HG03521 (cell line): Measurements from ENCODE around the gene ZNF683.
"Not testable (repeated sequence)": the region's sequence is repeated elsewhere in the genome, so short reads cannot be mapped to it uniquely, and the experiment has no call there.

ENCODE experiments used
- ATAC-seq: cut with Tn5 transposase; IDR thresholded peaks from one replicate; pipeline ENCODE4 v1.9.1; 2021; ENCODE audit warnings: mild to moderate bottlenecking, moderate library complexity; ENCODE audit not compliant: unreplicated experiment

Gene ZNF683

DNA sequence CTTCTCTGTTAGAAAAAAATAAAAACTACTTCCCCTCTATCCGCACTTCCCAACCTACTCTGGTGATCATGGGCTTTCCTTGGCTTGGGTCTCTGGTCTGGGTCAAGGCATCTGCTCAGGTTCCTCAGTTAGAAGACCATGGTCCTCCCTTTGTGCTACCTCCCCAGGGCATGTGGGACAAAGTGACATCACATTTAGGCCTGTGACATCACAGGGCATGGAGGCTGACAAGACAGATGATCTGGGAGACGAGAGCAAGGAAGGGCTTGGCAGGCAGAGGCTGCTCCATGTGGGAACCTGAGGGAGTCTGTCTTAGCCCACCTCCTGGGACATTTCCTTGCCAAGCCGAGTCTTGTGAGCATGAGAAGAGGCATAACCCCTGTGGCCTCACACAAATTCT, at the start of gene ZNF683:
TSS of gene ZNF683 (minus strand) at position 140 of the 400 bp plus-strand sequence. CDS start 4,179 bp downstream, outside the sequence.
- ATAC-seq, result not testable (repeated sequence)

DNA sequence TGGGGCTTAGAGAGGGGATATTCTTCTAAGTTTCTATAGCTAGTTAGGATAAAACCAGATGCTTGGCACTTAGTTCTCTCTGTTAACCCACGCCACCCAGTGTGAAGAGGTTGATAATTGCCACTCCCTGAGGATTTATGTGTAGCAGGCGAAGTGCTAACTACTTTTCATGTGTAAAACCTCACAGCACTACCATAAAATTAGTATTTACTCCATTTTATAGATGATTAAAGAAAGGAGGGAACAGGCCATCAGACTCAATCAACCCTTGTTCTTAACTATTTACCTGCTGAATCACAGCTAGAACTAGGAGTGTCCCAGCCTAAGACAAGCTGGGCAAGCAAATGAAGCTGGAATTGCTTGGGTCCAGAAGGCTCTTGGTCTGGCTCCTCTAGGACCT, 46.9 kb upstream of the ZNF683 start:
- no peak for ATAC-seq

DNA sequence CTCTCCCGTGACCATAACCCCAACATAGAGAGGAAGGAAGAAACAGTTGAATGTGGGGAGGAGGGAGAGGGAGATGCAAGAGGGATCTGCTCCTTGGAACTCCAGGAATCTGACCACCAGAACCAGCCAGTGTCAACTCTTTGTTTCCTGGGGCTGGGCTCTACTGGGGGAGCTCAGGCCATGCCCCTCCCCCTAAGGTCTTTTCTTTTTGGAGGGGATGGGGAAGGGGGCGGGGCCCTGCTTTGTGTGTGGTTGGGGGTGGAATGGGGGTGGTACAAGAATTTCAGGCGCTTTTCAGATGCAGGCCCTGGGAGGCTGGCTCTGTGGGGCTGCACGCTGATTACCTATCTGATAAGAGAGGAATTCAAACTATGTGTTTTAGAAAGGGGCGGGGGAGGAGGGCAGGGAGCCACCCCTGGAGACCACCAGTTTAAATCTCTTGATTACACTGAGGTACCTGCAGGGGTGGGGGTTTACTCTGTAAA, 46.4 kb upstream of the ZNF683 start:
- no peak for ATAC-seq

DNA sequence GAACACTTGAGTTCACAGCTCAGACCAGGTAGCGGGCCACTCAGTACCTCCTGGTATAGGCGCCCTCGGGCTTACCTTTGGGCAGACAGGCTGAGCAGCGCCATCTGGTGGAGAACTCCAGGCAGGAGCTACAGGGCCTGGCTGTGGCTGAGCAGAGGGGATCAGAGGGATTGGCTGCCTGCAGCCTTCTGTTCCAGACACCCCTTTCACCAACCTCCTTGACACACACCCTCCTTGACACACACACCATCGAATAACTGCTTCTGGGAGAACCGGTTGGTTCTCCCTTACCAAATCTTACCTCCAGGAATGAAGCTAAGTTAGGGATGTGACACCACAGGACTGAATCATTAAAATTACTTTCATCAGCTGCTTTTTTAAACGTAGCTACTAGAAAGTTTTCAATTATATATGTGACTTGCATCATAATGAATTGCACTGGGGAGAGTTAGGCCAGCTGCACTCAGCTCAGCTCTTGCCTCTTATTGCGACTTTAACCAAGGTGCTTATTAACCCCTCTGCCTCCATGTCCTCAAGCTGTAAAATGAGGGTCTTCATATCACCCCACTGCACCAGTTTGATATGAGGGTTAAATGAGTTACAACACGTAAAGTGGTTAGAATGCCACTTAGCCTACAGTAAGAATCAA, 44.7 kb upstream of the ZNF683 start:
- no peak for ATAC-seq

DNA sequence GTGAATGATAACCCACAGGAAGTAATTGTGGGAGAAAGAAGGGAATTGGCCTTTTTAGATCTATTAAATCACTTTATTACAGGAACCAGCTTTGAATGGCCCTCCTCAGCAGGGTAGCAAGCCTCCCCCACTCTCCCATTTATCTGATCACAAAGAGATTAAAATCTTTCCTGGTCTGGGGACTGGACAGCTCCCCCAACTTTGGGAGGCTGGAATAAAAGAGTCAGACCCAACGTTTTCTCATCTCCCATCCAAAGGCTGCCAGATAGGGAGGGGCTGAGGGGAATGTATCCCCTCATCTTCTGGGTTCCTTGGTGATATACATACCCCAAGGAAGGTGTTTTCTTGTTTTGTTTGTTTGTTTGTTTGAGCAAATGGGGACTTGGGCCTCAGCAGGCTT, 40.5 kb upstream of the ZNF683 start:
- no peak for ATAC-seq

DNA sequence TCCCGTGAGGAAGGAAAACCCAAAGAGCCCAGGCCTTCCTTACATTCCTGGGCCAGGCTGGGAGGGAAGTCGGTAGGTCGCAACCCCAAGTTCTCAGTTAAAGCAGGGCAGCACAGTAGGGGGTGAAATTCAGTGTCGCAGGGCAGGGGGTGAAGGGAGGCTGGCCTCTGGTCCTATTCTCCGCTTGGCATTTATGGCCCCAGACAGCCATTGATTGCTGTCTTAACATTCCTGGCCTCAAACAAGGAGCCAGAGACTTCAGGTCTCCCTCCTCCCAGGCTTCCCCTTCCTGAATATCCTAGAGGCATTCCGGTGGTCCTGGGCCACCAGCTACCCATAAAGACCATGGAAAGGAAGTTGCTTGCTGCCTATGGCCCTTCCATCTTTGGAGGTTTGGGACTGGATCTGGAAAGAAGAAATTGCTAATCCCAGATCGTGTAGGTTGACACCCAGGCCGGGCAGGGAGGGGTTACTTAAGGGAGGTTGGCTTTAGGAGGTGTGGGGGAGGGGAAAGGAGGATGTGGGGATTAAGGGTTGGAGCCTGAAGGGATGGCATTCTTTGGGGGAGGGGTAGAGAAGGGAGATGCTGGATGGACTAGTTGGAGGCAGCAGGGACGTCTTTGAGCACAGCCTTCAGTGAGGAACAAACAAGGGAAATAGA, 39.8 kb upstream of the ZNF683 start:
- ATAC-seq, result no peak

DNA sequence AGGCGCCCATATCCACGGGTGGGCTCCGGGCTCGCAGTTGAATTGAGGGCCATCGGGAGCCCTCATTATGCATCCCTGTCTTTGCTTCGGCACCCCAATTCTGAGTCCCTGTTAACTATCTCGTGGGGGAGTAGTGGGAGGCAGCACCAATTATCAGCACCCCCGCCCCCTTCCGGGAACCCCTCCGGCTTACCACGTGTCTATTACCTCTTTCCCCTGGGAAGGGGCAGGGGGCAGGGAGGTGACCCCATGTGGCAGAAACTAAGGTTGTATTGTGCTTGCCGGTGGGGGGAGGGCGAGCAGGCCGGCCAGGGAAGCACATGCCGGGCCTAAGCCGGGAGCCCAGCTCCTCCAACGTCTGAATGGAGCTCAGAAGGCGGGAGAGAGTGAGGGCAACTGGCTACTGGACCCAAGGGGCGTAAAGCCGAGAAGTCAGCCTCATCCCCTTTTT, 39.1 kb upstream of the ZNF683 start:
- no peak for ATAC-seq

DNA sequence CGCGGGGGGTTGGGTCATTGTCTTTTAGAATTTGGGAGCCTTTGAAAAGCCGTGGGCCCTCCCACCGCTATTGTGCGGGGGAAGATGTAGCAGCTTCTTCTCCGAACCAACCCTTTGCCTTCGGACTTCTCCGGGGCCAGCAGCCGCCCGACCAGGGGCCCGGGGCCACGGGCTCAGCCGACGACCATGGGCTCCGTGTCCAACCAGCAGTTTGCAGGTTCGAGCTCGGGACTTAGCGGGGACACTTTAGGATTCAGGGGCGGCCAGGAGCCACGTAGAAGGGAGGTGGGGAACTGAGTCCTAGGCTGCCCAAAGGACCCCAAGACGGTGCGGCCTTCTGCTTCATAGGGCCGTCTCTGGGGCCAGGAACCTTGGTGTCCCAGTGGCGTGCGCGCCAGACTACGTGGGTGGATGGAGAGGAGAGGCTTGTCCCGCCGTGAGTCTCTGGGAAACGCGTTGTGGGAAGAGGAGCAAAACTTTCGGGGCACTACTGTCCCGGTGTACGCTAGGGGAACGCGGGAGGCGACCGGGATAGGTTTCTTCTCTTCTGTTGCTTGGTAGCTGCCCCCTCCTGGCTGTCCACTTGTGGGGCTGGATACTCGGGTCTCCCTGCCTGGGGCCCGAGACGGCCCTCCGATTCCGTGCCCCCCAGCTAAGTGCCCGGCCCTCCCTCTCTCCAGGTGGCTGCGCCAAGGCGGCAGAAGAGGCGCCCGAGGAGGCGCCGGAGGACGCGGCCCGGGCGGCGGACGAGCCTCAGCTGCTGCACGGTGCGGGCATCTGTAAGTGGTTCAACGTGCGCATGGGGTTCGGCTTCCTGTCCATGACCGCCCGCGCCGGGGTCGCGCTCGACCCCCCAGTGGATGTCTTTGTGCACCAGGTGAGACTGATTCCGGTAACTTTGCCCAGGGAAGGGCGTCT, 38.4 kb upstream of the ZNF683 start, which contains the start of gene LIN28A:
TSS of gene LIN28A (plus strand) at position 112 of the 918 bp plus-strand sequence. CDS start at position 187, 75 bp downstream.
- ATAC-seq, result no peak

DNA sequence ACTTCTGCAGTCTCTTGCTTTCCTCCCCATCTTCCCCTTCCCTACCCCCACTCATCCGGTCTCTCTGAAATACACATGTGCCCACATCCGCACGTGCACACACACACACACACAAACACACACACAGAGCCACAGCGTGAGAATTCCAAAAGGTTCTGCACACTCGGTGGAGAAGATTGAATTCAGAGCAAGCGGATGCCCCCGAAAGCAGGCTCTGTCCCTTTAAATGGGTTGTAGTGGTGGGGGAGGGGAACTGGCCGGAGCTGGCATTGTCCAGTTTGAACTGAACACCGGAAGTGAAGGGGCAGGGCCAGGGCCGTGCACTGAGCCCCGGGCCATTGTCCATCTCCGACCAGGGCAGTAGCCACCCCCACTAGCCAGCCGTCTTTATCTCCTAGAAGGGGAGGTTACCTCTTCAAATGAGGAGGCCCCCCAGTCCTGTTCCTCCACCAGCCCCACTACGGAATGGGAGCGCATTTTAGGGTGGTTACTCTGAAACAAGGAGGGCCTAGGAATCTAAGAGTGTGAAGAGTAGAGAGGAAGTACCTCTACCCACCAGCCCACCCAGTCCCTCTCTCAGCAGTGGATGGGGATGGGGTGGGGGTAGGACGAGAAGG, 36.7 kb upstream of the ZNF683 start:
- ATAC-seq, result no peak

DNA sequence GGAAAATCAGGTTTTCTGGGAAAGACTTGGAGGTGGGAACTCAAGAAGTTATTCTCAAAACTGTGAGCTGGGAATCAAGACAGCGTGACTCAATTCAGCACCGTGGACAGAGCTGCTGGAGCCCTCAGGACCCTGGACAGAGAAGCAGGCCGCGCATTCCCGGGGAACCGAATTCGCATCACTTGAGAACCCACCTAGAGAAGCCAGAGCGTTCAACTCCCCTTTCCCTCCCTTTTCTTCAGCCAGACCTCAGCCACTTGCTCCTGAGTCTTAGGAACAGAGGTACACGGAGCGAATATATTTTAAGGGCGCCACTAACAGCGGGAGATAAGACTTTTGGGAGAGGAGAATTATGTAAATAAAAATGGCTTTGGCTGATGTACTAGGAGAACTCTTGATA, 36.1 kb upstream of the ZNF683 start:
- ATAC-seq, result no peak

DNA sequence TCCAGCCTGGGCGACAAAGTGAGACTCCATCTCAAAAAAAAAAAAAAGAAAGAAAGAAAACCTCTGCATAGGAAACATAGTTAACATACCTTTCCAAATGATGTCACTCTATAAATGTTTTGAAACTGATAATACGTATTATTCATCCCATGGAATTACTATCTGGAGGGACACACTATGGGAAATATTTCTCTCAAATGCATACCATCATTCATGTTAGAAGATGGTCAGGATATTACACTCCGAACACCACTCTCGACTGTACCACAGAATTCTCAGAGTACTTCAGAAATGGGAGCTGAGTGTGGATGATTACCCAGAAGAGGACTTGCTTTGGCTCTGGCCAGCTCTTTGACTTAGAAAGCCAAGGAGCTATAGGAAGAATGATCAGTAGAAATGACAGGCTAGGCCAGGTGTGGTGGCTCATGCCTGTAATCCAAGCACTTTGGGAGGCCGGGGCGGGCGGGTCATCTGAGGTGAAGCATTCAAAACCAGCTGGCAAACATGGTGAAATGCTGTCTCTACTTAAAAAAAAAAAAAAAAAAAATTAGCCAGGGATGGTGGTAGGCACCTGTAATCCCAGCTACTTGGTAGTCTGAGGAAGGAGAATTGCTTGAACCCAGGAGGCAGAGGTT, 32.8 kb upstream of the ZNF683 start:
- no peak for ATAC-seq

DNA sequence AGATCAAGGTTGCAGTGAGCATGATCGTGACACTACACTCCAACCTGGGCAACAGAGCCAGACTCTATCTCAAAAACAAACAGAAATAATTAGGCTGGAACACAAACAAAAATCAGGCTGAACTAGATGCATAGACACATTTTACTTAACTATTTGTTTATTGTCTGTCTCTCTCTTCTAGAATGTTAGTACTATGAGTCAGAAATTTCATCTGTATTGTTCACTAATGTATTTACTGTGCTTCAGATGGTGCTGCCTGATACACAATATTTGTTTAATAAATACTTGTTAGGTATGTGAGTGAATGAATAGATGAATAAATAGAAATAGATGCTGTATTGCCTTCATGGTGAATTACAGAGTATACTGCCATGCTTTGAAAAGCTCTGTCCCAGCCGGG, 32.1 kb upstream of the ZNF683 start:
- ATAC-seq, result no peak

DNA sequence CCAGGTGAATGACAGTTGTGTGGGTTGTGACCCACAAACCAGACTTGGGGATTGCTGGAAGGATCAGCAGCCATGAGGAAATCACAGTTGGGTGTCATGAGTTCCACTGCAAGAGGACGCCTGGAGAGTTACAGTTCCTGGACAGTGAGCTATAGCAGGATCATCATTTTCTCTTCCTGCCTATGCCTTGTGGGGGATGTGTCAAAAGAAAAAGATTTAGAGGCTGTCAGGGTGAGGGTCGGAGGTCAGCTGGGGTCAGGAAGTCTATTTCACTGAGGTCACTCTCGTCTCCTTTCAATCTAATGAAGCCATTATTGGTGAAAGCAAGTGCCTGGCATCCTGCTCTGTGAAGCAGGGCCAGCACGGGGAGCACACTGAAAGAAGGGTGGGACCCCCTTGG, 31.1 kb upstream of the ZNF683 start:
- no peak for ATAC-seq

DNA sequence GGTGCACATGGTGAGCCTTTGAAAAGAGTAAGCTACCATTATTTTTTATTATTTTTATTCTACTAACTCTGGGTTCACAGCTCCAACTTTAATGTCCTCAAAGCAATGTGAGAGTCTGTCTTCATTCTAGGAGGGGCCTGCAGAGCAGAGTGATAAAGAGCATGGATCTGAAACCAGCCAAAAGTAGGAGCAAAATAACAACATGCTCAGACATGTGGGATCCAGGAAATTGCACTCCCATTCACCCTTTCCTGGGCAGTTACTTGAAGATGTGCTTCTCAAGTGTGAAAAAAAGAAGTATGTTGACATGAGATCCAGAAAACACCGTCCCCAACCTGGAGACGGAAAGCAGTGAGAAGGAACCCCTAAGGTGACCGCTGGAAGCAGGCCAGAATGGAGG, 29.3 kb upstream of the ZNF683 start:
- ATAC-seq, result no peak

DNA sequence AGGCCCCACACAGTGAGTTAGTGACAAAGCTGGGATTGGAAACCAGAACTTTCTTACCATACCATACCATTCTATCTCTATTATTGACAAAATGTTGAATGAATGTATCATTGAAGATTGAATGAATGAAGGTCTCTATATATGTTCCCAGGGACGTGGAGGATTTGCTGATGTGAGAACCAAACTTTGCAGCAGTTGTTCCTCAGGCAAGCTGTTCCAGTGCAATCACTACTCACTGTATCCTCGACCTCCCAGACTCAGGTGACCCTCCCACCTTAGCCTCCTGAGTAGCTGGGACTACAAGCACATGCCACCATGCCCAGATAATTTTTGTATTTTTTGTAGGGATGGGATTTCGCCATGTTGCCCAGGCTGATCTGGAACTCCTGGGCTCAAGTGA, 26.5 kb upstream of the ZNF683 start:
- ATAC-seq, result no peak

DNA sequence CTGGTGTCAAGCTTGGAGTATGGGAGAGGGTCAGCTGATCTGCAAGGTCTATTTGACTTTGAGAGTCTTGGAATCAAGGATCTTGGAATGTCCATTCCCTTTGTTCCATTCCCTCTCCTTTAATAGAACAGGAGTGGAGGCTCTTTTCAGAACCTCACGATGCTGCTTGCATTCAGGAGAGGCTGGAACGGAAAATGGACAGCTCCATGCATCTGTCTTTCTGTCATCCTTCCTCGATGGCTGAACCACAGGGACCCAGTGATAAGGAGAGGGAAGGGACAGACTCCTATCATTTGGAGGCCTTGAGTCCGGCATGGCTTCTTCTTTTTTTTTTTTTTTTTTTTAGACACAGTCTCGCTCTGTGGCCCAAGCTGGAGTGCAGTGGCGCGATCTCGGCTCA, 23.2 kb upstream of the ZNF683 start:
- ATAC-seq, result no peak

DNA sequence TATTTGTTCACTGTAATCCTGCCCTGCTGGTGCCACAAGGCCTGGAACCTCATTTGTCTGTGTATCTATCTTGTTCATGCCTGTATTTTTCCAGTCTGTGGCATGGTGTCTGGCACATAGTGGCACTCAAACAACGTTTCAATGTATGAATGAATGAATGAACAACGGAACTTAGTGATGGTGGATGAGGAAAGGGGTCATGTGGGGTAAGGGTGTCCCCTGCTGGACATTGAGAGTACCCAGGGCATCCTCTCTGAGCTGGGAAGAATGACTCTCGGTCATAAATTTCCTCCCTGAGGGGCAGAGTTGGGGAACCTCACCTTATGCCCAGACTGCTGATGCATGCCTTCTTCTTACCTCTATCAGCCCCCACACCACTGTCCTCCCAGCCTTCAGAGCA, 18.9 kb upstream of the ZNF683 start:
- no peak for ATAC-seq

DNA sequence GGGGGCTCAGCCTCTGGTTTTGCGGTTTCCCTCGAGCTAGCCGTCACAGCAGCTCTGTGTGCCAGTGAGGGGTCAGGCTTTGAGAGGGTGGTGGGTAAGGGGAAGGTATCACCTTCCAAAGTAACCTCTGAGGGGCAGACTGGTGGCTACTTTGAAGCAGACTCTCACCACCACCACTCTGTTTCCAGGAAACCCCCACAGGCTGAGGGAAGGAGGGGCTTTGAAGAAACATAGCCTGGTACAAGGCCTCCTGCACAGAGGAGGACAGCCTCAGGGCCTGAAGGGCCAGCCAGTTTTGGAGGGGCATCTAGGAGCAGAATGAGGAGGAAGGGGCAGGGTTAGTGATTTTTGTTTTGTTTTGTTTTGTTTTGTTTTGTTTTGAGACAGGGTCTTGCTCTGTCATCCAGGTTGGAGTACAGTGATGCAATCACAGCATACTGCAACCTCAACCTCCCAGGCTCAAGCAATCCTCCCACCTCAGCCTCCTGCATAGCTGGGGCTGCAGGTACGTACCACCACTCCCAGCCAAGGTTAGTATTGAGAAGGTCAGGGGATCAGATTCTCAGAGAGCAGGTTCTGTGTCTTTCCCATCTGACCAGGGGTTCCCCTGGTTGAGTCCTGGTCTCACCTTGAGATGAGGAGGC, 17.2 kb upstream of the ZNF683 start:
- ATAC-seq, result no peak

DNA sequence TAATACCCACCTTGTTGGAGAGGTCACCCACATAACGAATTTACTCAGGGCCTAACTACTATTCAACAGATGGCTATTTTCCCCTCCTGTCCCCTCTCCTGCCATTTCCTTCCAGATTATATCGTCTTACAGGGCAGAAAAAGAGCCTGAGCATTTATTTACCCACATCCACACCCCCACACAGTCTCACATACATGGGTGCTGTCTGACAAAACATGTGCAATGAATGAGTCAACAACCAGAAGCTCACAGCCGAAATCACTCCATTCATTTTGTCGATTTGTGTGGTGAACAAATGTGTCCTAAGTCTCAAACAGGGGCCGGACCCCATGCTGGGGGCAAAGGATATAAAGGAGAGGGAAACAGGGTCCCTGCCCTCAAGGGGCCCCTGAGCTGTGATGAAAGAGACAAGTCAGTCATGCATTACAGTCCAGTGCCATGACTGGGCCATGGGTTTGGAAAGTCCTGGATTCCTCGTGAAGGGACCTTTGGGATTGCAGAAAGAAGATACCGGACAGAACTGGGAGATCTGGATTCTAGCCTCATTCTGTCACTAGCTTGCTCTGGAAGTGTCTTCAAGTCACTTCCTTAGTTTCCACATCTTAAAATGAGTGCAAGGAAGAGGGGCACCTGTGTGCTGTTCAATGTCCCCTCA, 16.4 kb upstream of the ZNF683 start:
- no peak for ATAC-seq
